CD4-positive, alpha-beta T cell treated with Interferon alpha-2 for 1 hour (primary cell): ENCODE results near the gene CXCL12.

ENCODE experiments used
- DNase-seq, 2 donors: peaks; one replicate each; pipeline ENCODE4 v3.0.0-alpha.2; 2020 to 2022

Gene CXCL12

GRCh38 chr10:44383749-44384600 is 922 bp downstream of the CXCL12 start:
- no peak for DNase-seq

- DNase-seq: no peak
These were observed 1.7 kb downstream of the CXCL12 start for GRCh38 chr10:44382981-44383748.

GRCh38 chr10:44382131-44382858 is 2.6 kb downstream of the CXCL12 start:
- DNase-seq: no peak

- no peak for DNase-seq
These were observed 3.9 kb downstream of the CXCL12 start for GRCh38 chr10:44380829-44381600.

GRCh38 chr10:44379907-44380306 is 5.0 kb downstream of the CXCL12 start:
- DNase-seq: no peak

- DNase-seq: no peak
These were observed 6.3 kb downstream of the CXCL12 start for GRCh38 chr10:44378626-44379025.

GRCh38 chr10:44377651-44378310 is 7.1 kb downstream of the CXCL12 start:
- DNase-seq: no peak

GRCh38 chr10:44376472-44377099 is 8.3 kb downstream of the CXCL12 start:
- no peak for DNase-seq

GRCh38 chr10:44374155-44374554 is 10.7 kb downstream of the CXCL12 start:
- DNase-seq: no peak

- DNase-seq: no peak
These were observed 11.4 kb downstream of the CXCL12 start for GRCh38 chr10:44373341-44373995.

- no peak for DNase-seq
These were observed 12.7 kb downstream of the CXCL12 start for GRCh38 chr10:44372181-44372580.

- DNase-seq: no peak
These were observed 14.1 kb downstream of the CXCL12 start for GRCh38 chr10:44370731-44371248.

- no peak for DNase-seq
These were observed 15.0 kb downstream of the CXCL12 start for GRCh38 chr10:44369854-44370253.

- no peak for DNase-seq
These were observed 15.6 kb downstream of the CXCL12 start for GRCh38 chr10:44369296-44369695.

GRCh38 chr10:44368637-44369036 is 16.3 kb downstream of the CXCL12 start:
- no peak for DNase-seq

- DNase-seq: no peak
These were observed 17.8 kb downstream of the CXCL12 start for GRCh38 chr10:44366941-44367630.

- DNase-seq: no peak
These were observed 20.3 kb downstream of the CXCL12 start for GRCh38 chr10:44364566-44364965.

- no peak for DNase-seq
These were observed 21.2 kb downstream of the CXCL12 start for GRCh38 chr10:44363716-44364115.

GRCh38 chr10:44362866-44363711 is 21.8 kb downstream of the CXCL12 start:
- no peak for DNase-seq
